Panc1 (cell line): ENCODE data around the gene ACOXL.
"Not testable (repeated sequence)": the region's sequence is repeated elsewhere in the genome, so short reads cannot be mapped to it uniquely, and the experiment has no call there.

Source experiments
- POLR2AphosphoS5 ChIP-seq: IDR thresholded peaks from 2 replicates; pipeline ENCODE4 v1.6.1; 2012; ENCODE audit warnings: mild to moderate bottlenecking, low read depth, low read length, moderate library complexity
- TCF7L2 ChIP-seq: IDR thresholded peaks from 2 replicates; pipeline ENCODE4 v1.6.1; 2011; ENCODE audit warnings: mild to moderate bottlenecking, low read depth, low read length, inconsistent platforms
- TF ChIP-seq, protein P1 (sequence below): fragments of 450-650 bp; IDR thresholded peaks from 2 replicates; pipeline ENCODE4 v1.5.1; 2017; ENCODE audit warnings: mild to moderate bottlenecking
- TF ChIP-seq, protein P2 (sequence below), 2 experiments: IDR thresholded peaks; 2 replicates each; pipeline ENCODE4 v1.6.1; 2011 to 2012; ENCODE audit warnings: low read depth in 2 of 2, control low read depth in 1 of 2, low read length in 1 of 2, mild to moderate bottlenecking in 1 of 2, moderate library complexity in 1 of 2; ENCODE audit not compliant: insufficient read depth in 1 of 2

- TF ChIP-seq, protein P1, sequence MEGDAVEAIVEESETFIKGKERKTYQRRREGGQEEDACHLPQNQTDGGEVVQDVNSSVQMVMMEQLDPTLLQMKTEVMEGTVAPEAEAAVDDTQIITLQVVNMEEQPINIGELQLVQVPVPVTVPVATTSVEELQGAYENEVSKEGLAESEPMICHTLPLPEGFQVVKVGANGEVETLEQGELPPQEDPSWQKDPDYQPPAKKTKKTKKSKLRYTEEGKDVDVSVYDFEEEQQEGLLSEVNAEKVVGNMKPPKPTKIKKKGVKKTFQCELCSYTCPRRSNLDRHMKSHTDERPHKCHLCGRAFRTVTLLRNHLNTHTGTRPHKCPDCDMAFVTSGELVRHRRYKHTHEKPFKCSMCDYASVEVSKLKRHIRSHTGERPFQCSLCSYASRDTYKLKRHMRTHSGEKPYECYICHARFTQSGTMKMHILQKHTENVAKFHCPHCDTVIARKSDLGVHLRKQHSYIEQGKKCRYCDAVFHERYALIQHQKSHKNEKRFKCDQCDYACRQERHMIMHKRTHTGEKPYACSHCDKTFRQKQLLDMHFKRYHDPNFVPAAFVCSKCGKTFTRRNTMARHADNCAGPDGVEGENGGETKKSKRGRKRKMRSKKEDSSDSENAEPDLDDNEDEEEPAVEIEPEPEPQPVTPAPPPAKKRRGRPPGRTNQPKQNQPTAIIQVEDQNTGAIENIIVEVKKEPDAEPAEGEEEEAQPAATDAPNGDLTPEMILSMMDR, result not testable (repeated sequence)
- not testable (repeated sequence) for TF ChIP-seq POLR2AphosphoS5, TCF7L2
- TF ChIP-seq, protein P2, sequence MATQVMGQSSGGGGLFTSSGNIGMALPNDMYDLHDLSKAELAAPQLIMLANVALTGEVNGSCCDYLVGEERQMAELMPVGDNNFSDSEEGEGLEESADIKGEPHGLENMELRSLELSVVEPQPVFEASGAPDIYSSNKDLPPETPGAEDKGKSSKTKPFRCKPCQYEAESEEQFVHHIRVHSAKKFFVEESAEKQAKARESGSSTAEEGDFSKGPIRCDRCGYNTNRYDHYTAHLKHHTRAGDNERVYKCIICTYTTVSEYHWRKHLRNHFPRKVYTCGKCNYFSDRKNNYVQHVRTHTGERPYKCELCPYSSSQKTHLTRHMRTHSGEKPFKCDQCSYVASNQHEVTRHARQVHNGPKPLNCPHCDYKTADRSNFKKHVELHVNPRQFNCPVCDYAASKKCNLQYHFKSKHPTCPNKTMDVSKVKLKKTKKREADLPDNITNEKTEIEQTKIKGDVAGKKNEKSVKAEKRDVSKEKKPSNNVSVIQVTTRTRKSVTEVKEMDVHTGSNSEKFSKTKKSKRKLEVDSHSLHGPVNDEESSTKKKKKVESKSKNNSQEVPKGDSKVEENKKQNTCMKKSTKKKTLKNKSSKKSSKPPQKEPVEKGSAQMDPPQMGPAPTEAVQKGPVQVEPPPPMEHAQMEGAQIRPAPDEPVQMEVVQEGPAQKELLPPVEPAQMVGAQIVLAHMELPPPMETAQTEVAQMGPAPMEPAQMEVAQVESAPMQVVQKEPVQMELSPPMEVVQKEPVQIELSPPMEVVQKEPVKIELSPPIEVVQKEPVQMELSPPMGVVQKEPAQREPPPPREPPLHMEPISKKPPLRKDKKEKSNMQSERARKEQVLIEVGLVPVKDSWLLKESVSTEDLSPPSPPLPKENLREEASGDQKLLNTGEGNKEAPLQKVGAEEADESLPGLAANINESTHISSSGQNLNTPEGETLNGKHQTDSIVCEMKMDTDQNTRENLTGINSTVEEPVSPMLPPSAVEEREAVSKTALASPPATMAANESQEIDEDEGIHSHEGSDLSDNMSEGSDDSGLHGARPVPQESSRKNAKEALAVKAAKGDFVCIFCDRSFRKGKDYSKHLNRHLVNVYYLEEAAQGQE (IDR thresholded peaks at IDR 0.05; ENCODE audit: insufficient read depth in 1 of 2, low read depth in 2 of 2, low read length in 1 of 2), result not testable (repeated sequence)
These were observed 44.4 kb upstream of the ACOXL start for GRCh38 chr2:110687775-110688484.
